Lower lobe of right lung (tissue), 2 donors: ENCODE data around the gene DDX42. TPM values are rescaled to one million over a fixed set of nuclear protein-coding genes. Genes with fewer than 3 reads are reported as not detected.

ENCODE experiments used
- ATAC-seq, 2 donors: fragments of 200-7000 bp; cut with Tn5 transposase; one replicate each; pipeline ENCODE4 v1.9.1; 2020 to 2022; ENCODE audit warnings: mild to moderate bottlenecking in 2 of 2, moderate library complexity in 2 of 2
- DNase-seq: peaks from one replicate; pipeline ENCODE4 v3.0.0-alpha.2; 2020
- H3K27ac ChIP-seq: fragments of 200-600 bp; one replicate; pipeline ENCODE4 v1.8.0; 2022
- H3K27me3 ChIP-seq: fragments of 200-600 bp; one replicate; pipeline ENCODE4 v1.8.0; 2022; ENCODE audit warnings: low read depth
- H3K36me3 ChIP-seq: fragments of 200-600 bp; one replicate; pipeline ENCODE4 v1.8.0; 2022; ENCODE audit warnings: mild to moderate bottlenecking
- H3K4me1 ChIP-seq: fragments of 200-600 bp; one replicate; pipeline ENCODE4 v1.8.0; 2022
- H3K4me3 ChIP-seq: fragments of 200-600 bp; one replicate; pipeline ENCODE4 v1.8.0; 2022; ENCODE audit warnings: mild to moderate bottlenecking
- H3K9me3 ChIP-seq: fragments of 200-600 bp; one replicate; pipeline ENCODE4 v1.8.0; 2022
- CTCF ChIP-seq: fragments of 200-600 bp; IDR thresholded peaks from one replicate; pipeline ENCODE4 v1.8.0; 2022; ENCODE audit warnings: antibody characterized with exemption, mild to moderate bottlenecking
- intact Hi-C: fragments of 100-400 bp; cut with DNase I; formaldehyde crosslinking; loops from one replicate; pipeline ENCODE4 v1.11.0; 2022
- total RNA-seq: library from RNA; stranded (reverse); fragmentation: NEBNext Ultra II Directional; extraction: Animal tissue kit (Norgen Biotek cat#: 25700); gene quantifications from one replicate; pipeline ENCODE4 v1.2.1, GENCODE V29; 2021
- donor health status: DM: no; HTN: yes; CAD: no; lungs with severe emphysema.

Gene DDX42
- total RNA-seq, 1 donor from 2014 or later = 101 TPM

GRCh38 chr17:63827801-63828221, 53.8 kb downstream of the DDX42 start:
- H3K27ac ChIP-seq = peak overlapping the region; percentile 91
- intact Hi-C loops = no loop called here
- TF ChIP-seq CTCF = no peak
- H3K9me3 ChIP-seq = no peaks in the 10 kb centered on the region
- DNase-seq (no peak), ATAC-seq (no peak)
- H3K4me1 ChIP-seq = peaks cover 32% of the 10 kb centered on the region
- H3K27me3 ChIP-seq = no peaks in the 10 kb centered on the region
- H3K36me3 ChIP-seq = peaks cover 71% of the 10 kb centered on the region
- H3K4me3 ChIP-seq = peak overlapping the region; percentile 90

GRCh38 chr17:63828936-63829335, 55.0 kb downstream of the DDX42 start:
- H3K36me3 ChIP-seq = peaks cover 71% of the 10 kb centered on the region
- no peak overlapping the region for H3K27ac ChIP-seq
- intact Hi-C loops = no loop called here
- ATAC-seq (no peak), DNase-seq (no peak)
- no peak for TF ChIP-seq CTCF
- H3K4me1 ChIP-seq = peaks cover 32% of the 10 kb centered on the region
- H3K9me3 ChIP-seq = no peaks in the 10 kb centered on the region
- H3K27me3 ChIP-seq = no peaks in the 10 kb centered on the region
- H3K4me3 ChIP-seq = no peak overlapping the region

DNA sequence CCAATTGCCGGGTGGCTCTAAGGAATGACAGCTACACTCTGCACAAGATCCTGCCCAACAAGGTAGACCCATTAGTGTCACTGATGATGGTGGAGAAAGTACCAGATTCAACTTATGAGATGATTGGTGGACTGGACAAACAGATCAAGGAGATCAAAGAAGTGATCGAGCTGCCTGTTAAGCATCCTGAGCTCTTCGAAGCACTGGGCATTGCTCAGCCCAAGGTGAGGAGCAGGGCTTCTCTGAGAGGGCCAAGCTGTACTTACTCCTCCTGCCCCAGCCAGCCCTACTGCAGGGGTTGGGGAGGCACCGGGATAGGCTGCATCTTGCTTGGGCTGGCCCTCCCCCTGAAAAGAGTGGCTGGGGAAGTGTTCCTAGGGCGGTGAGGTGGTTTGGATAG, 56.3 kb downstream of the DDX42 start:
- TF ChIP-seq CTCF = no peak
- no peak for DNase-seq
- peaks cover 38% of the 10 kb centered on the region for H3K4me1 ChIP-seq
- no peak for ATAC-seq
- H3K27ac ChIP-seq = no peak overlapping the region
- no peaks in the 10 kb centered on the region for H3K27me3 ChIP-seq
- H3K9me3 ChIP-seq = no peaks in the 10 kb centered on the region
- H3K4me3 ChIP-seq = no peak overlapping the region
- H3K36me3 ChIP-seq = peaks cover 71% of the 10 kb centered on the region
- intact Hi-C loops = no loop called here

GRCh38 chr17:63830904-63831491, 57.0 kb downstream of the DDX42 start:
- TF ChIP-seq CTCF = no peak
- Histone ChIP-seq H3K27ac (no peak overlapping the region), H3K9me3 (no peaks in the 10 kb centered on the region), H3K36me3 (peaks cover 71% of the 10 kb centered on the region), H3K4me3 (no peak overlapping the region), H3K27me3 (no peaks in the 10 kb centered on the region), H3K4me1 (peaks cover 32% of the 10 kb centered on the region)
- intact Hi-C loops = no loop called here
- DNase-seq = no peak
- no peak for ATAC-seq

DNA sequence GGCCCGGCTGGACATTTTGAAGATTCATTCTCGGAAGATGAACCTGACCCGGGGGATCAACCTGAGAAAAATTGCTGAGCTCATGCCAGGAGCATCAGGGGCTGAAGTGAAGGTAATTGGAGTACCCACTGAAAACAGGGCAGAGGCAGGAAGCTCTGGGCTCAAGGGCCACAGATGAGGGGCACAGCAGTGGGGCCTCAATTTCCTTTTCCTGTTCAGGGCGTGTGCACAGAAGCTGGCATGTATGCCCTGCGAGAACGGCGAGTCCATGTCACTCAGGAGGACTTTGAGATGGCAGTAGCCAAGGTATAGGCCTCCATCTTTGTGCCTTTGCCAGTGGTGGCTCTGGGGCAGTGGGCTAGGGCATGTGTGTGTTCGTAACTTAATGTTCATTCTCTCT, 57.5 kb downstream of the DDX42 start:
- no peak for TF ChIP-seq CTCF
- Histone ChIP-seq H3K9me3 (no peaks in the 10 kb centered on the region), H3K27ac (no peak overlapping the region), H3K4me3 (no peak overlapping the region), H3K27me3 (no peaks in the 10 kb centered on the region), H3K36me3 (peaks cover 76% of the 10 kb centered on the region), H3K4me1 (peaks cover 27% of the 10 kb centered on the region)
- intact Hi-C loops = no loop called here
- ATAC-seq = no peak
- no peak for DNase-seq
